A549 treated with ZK216348 at 1 μM for 4 hours (cell line): ENCODE measurements around the gene SYNGR4. TPM values are rescaled to one million over a fixed set of nuclear protein-coding genes. Genes with fewer than 3 reads are reported as not detected.

Experiments
- total RNA-seq: library from RNA; stranded (reverse); fragments of 200-300 nt; extraction: Qiagen RNA extraction; gene quantifications from 5 replicates; pipeline ENCODE4 v1.2.3, GENCODE V29; 2022; ENCODE audit warnings: low read depth

The SYNGR4 gene, protein sequence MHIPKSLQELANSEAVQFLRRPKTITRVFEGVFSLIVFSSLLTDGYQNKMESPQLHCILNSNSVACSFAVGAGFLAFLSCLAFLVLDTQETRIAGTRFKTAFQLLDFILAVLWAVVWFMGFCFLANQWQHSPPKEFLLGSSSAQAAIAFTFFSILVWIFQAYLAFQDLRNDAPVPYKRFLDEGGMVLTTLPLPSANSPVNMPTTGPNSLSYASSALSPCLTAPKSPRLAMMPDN
- 1.4 to 4.2 TPM (median 3.2 TPM) in 5 replicates for total RNA-seq

GRCh38 chr19:48363810-48364597 is at the start of gene SYNGR4, which contains the start of gene TMEM143:
TSS of gene SYNGR4 (plus strand) at chr19:48364367. CDS start at chr19:48365843, 1,476 bp downstream.
TSS of gene TMEM143 (minus strand) at chr19:48363940. CDS start at chr19:48363920, 20 bp downstream.

DNA sequence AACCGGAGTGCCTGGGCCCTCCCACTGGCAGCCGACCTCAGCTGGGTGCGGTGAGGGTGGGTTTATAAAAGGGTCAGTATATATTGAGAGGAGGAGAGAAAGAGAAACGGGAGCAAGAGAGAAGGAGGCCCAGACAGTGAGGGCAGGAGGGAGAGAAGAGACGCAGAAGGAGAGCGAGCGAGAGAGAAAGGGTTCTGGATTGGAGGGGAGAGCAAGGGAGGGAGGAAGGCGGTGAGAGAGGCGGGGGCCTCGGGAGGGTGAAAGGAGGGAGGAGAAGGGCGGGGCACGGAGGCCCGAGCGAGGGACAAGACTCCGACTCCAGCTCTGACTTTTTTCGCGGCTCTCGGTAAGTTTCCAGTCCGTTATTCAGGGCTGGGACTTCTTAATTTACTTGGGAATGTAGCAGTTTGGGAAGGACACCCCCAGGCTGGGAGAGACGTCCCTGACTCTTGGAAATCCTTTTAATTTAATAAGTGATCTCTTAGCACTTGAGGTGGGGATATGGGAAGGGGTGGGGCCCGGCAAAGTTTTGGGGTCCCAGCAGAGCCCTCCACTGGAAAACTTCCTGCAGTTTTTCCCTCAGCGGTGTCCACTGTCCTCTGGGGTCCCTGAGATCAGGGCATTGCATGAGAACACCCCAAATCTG is 38.8 kb upstream of the SYNGR4 start, which contains the start of gene EMP3:
Gene EMP3 (plus strand): TSS at position 288 of the 646 bp plus-strand sequence. CDS start 1,293 bp downstream, outside the sequence.

DNA sequence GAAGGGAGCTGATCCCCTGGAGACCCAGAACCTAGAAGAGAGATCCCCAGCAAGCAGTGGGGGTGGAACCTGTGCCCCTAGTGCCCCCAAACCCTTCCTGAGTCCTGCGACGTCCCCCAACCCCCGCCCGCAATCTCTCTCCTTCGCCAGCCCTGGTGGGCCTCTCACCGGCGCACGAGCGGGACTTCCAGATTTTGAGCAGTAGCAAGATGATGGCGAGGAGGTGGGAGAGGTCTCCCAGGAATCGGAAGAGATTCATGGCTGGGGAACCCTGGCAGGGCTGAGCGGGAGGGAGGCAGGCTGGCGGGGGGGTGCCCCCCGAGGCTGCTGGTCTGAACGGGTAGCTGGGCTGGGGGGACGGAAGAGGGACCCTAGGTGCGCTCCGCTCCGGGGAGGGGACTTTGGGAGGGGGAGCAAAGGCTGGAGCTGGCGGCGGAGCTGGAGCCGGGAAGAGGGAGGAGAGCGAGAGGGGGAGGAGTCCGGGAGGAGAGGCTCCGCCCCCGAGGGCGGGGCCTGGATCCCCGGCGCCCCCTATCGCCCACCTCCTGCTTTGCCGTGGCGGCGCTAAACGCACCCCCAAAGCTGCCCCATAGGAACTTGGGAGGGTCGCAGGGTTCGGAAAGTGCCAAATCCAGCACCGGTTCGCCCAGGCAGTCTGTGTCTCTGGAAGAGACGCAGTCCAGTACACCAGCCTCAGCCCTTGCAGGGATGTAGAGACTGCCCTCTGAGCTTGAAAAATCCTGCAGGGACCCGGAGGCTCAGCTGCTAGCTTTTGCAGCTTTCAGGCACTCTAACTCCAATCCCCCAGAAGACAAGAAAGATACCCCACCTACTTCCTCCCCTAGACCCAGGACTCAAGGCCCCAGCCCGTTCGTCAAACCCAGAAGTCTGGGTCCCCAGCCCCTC is 27.2 kb downstream of the SYNGR4 start, which contains the start of gene KDELR1:
Gene KDELR1 (minus strand): TSS at position 452 of the 906 bp plus-strand sequence. CDS start 193 bp downstream, at position 259.

DNA sequence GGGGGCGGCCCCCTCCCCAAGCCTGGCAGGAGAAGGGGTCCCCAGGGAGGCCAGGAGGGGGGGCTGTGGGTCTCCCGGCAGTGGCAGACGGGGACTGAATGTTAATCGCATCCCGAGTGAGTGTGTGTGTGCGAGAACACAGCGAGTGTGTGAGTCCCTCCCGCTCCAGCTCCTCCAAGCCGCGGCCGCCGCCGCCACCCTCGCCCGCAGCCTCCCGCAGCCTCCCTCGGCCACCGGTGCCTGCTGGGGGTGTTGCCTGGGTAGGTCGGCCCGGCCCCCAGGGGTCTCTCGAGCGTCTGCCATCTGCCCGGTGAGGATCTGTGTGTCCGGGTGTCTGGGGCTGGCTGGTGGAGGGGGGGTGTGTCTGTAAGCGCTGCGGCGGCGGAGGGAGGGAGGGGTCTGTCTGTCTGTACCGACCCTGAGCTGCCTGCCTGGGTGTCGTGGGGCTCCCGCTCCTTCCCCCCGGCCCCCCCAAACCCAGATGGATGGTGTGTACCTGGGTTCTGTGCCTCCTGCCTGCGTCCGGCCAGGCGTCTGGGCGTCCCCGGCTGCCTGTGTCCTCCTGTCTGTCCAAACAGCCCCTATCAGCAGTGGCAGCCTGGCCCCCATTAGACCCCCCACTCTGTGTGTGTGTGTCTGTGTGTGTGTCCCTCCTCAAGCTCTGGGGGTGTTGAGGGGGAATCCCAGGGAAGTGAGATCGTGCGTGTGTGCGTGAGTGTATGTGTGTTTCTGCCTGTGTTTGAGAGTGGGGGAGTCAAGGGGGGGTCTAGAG is 29.6 kb downstream of the SYNGR4 start, which contains the start of gene GRIN2D:
Gene GRIN2D (plus strand): TSS at position 110 of the 772 bp plus-strand sequence. CDS start 4,725 bp downstream, outside the sequence.

Other genes starting within 250 kb of the SYNGR4 start
- gene LIG1, start 194.0 kb upstream of the SYNGR4 start, total RNA-seq: 59.3 to 68.2 TPM (median 61.8 TPM) in 5 replicates
- 4.0 to 9.3 TPM (median 7.8 TPM) in 5 replicates for gene ZSWIM9, start 193.7 kb upstream of the SYNGR4 start, total RNA-seq
- 15.3 to 22.4 TPM (median 18.7 TPM) in 5 replicates for gene CARD8, start 108.5 kb upstream of the SYNGR4 start, total RNA-seq
- 5.7 to 9.8 TPM (median 6.7 TPM) in 5 replicates for gene ZNF114, start 94.3 kb upstream of the SYNGR4 start, total RNA-seq
- 449 to 529 TPM (median 467 TPM) in 5 replicates for gene EMP3, start 38.8 kb upstream of the SYNGR4 start, total RNA-seq
- 2.3 to 5.7 TPM (median 3.9 TPM) in 5 replicates for gene TMEM143, start 427 bp upstream of the SYNGR4 start, total RNA-seq
- gene KDELR1, start 27.2 kb downstream of the SYNGR4 start, total RNA-seq: 319 to 434 TPM (median 419 TPM) in 5 replicates
- gene GRIN2D, start 29.3 kb downstream of the SYNGR4 start, total RNA-seq: 4.4 to 12.0 TPM (median 10.2 TPM) in 5 replicates
- 96.2 to 123 TPM (median 121 TPM) in 5 replicates for gene GRWD1, start 81.6 kb downstream of the SYNGR4 start, total RNA-seq
- 0.84 to 2.1 TPM (median 1.2 TPM) in 5 replicates for gene KCNJ14, start 91.2 kb downstream of the SYNGR4 start, total RNA-seq
- 47.4 to 71.5 TPM (median 62.5 TPM) in 5 replicates for gene CYTH2, start 105.0 kb downstream of the SYNGR4 start, total RNA-seq
- gene LMTK3, start 147.5 kb downstream of the SYNGR4 start, total RNA-seq: 2.2 to 6.0 TPM (median 5.9 TPM) in 5 replicates
- gene SULT2B1, start 187.8 kb downstream of the SYNGR4 start, total RNA-seq: 12.0 to 18.2 TPM (median 16.6 TPM) in 5 replicates
- not detected in 5 replicates for gene SPACA4, start 242.4 kb downstream of the SYNGR4 start, total RNA-seq